ENCODE results near the gene PCSK5.

DNA sequence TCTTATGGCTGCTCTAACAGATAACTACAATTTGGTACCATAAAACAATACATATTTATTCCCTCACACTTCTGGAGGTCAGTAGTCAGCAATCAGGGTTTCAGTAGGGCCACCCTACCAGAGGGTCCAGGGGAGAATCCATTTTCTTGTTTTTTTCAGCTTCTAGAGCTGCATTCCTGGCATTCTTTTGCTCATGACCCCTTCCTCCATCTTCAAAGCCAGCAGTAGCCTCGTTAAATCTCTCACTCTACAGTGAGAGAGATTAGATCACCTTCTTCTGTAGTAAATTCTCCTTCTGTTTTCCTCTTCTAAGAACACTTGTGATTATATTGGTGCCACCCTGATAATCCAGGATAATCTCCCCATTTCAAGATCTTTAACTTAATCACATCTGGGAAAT lies 316.3 kb downstream of the PCSK5 start:
- TF ChIP-seq CBX3 (IDR thresholded peaks at IDR 0.05; ENCODE audit: low read depth) (no peak), POLR2A (IDR thresholded peaks at IDR 0.05; ENCODE audit: borderline replicate concordance, extremely low read depth, insufficient read depth, insufficient read length) (no peak), ELF1 (IDR thresholded peaks at IDR 0.05; ENCODE audit: borderline replicate concordance, low read depth) (no peak), TCF7L2 (IDR thresholded peaks at IDR 0.05; ENCODE audit: borderline replicate concordance, extremely low read depth, insufficient read depth, insufficient read length) (no peak), RAD21 (IDR thresholded peaks at IDR 0.05; ENCODE audit: low read depth) (no peak), MAX (IDR thresholded peaks at IDR 0.05) (no peak), EGR1 (IDR thresholded peaks at IDR 0.05; ENCODE audit: low read depth) (no peak), SIN3A (IDR thresholded peaks at IDR 0.05; ENCODE audit: low read depth) (no peak), SRF (IDR thresholded peaks at IDR 0.05; ENCODE audit: low read depth) (no peak), EZH2 (IDR thresholded peaks at IDR 0.05) (no peak), SP1 (IDR thresholded peaks at IDR 0.05; ENCODE audit: low read depth) (no peak)
- TF ChIP-seq, protein P1, sequence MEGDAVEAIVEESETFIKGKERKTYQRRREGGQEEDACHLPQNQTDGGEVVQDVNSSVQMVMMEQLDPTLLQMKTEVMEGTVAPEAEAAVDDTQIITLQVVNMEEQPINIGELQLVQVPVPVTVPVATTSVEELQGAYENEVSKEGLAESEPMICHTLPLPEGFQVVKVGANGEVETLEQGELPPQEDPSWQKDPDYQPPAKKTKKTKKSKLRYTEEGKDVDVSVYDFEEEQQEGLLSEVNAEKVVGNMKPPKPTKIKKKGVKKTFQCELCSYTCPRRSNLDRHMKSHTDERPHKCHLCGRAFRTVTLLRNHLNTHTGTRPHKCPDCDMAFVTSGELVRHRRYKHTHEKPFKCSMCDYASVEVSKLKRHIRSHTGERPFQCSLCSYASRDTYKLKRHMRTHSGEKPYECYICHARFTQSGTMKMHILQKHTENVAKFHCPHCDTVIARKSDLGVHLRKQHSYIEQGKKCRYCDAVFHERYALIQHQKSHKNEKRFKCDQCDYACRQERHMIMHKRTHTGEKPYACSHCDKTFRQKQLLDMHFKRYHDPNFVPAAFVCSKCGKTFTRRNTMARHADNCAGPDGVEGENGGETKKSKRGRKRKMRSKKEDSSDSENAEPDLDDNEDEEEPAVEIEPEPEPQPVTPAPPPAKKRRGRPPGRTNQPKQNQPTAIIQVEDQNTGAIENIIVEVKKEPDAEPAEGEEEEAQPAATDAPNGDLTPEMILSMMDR (IDR thresholded peaks at IDR 0.05 in 2 of 3, conservative IDR thresholded peaks at IDR 0.05 in 1 of 3; ENCODE audit: borderline replicate concordance in 1 of 3, insufficient read depth in 1 of 3, low read depth in 2 of 3, low read length in 2 of 3): no peak
